SK-N-MC (cell line): ENCODE results near the gene SMIM41.

Experiments
- EZH2 ChIP-seq: fragments of 200-600 bp; sonication (generic); IDR thresholded peaks from one replicate; pipeline ENCODE4 v1.6.1; 2017; ENCODE audit warnings: antibody characterized with exemption
- POLR2AphosphoS5 ChIP-seq: IDR thresholded peaks from 2 replicates; pipeline ENCODE4 v1.6.1; 2012; ENCODE audit warnings: mild to moderate bottlenecking, low read depth, low read length, borderline replicate concordance

GRCh38 chr12:52151153-52151836, 71.8 kb downstream of the SMIM41 start:
- TF ChIP-seq POLR2AphosphoS5: no peak
- TF ChIP-seq EZH2: no peak
